ENCODE results near the gene CDC42BPG. TPM values are rescaled to one million over a fixed set of nuclear protein-coding genes. Genes with fewer than 3 reads are reported as not detected.

CDC42BPG gene
- total and polyA plus RNA-seq, 10 of the 15 experiments (the other 5 are each of a cell fraction or from before 2014, with no cell fraction given) = 0.02 to 1.3 (median 0.09) TPM; not detected in 1

DNA sequence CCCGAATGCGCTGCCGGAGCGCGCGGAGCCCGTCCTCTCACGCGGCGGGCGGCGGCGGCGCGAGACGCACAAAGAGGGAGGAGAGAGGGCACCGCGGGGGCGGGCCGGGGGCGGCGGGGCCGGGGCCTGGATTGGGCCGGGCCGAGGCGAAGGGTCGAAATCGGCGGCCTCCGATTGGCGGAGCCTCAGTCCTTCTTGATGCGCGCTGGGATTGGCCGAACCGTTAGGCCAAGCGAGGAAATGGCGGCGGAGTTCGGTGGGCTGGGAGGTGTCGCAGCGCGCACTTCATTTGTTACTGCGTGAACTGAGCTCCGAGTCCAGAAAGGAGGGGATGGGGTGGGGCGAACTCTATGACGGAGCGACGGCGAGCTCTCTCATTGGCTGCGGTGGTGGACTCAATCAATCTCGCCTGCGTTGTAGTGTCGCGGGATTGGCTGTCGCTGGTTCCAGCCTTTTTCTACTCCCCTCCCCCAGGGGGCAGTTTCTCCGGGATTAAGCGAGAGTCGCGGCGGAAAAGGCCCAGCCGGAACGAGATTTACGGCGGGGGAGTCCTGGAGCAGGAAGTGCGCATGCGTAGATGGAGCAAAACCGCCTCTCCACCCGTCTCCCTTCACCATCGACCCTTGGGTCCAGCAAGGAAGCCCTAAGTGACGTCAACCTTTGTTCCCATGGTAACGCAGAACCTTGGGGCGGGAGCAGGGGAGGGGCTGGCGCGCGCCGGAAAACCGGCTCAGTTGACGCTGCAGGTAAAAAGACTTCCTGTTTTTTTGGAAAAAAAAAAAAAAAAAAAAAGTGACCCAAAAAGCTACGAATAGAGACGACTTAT is 65.8 kb downstream of the CDC42BPG start, which contains the start of gene SF1 (continued):
- TF ChIP-seq, protein P1, sequence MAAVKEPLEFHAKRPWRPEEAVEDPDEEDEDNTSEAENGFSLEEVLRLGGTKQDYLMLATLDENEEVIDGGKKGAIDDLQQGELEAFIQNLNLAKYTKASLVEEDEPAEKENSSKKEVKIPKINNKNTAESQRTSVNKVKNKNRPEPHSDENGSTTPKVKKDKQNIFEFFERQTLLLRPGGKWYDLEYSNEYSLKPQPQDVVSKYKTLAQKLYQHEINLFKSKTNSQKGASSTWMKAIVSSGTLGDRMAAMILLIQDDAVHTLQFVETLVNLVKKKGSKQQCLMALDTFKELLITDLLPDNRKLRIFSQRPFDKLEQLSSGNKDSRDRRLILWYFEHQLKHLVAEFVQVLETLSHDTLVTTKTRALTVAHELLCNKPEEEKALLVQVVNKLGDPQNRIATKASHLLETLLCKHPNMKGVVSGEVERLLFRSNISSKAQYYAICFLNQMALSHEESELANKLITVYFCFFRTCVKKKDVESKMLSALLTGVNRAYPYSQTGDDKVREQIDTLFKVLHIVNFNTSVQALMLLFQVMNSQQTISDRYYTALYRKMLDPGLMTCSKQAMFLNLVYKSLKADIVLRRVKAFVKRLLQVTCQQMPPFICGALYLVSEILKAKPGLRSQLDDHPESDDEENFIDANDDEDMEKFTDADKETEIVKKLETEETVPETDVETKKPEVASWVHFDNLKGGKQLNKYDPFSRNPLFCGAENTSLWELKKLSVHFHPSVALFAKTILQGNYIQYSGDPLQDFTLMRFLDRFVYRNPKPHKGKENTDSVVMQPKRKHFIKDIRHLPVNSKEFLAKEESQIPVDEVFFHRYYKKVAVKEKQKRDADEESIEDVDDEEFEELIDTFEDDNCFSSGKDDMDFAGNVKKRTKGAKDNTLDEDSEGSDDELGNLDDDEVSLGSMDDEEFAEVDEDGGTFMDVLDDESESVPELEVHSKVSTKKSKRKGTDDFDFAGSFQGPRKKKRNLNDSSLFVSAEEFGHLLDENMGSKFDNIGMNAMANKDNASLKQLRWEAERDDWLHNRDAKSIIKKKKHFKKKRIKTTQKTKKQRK (IDR thresholded peaks at IDR 0.05; ENCODE audit: low read depth, low read length) = no peak
- TF ChIP-seq GABPA (IDR thresholded peaks at IDR 0.05; ENCODE audit: low read depth) (peak; percentile 67), FOXK2 (IDR thresholded peaks at IDR 0.05) (no peak), RAD21 (IDR thresholded peaks at IDR 0.05; ENCODE audit: insufficient read depth, low read depth, low read length) (no peak), POLR2A (IDR thresholded peaks at IDR 0.05; ENCODE audit: low read depth, low read length) (peak; percentile 97), CBX3 (IDR thresholded peaks at IDR 0.05; ENCODE audit: borderline replicate concordance, low read depth) (no peak), ZNF622 (IDR thresholded peaks at IDR 0.05) (no peak), STAT1 (conservative IDR thresholded peaks at IDR 0.05) (no peak), MEF2A (IDR thresholded peaks at IDR 0.05; ENCODE audit: insufficient read depth, low read depth, low read length) (0 out of 2 replicates have a peak, but pooled peaks have one; percentile 24), CBX5 (IDR thresholded peaks at IDR 0.05; ENCODE audit: low read depth) (no peak), JUND (IDR thresholded peaks at IDR 0.05; ENCODE audit: low read depth, low read length) (peak; percentile 42; the same call in 1 of the 2 replicates), TCF7 (IDR thresholded peaks at IDR 0.05; ENCODE audit: borderline replicate concordance) (no peak), MTA3 (IDR thresholded peaks at IDR 0.05; ENCODE audit: borderline replicate concordance, low read length) (no peak), NR2C1 (IDR thresholded peaks at IDR 0.05) (peak; percentile 54; the same call in 1 of the 2 replicates), RELA (IDR thresholded peaks at IDR 0.05; ENCODE audit: borderline replicate concordance, partially characterized antibody) (no peak), MEF2B (IDR thresholded peaks at IDR 0.05; ENCODE audit: partially characterized antibody, poor library complexity, severe bottlenecking) (peak; percentile 67), EZH2 (IDR thresholded peaks at IDR 0.05; ENCODE audit: borderline replicate concordance, control insufficient read depth, low read depth, low read length) (no peak)
- TF ChIP-seq, protein P2, sequence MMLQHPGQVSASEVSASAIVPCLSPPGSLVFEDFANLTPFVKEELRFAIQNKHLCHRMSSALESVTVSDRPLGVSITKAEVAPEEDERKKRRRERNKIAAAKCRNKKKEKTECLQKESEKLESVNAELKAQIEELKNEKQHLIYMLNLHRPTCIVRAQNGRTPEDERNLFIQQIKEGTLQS (IDR thresholded peaks at IDR 0.05; ENCODE audit: borderline replicate concordance, extremely low read depth, low read depth, low read length) = no peak
- TF ChIP-seq, protein P3, sequence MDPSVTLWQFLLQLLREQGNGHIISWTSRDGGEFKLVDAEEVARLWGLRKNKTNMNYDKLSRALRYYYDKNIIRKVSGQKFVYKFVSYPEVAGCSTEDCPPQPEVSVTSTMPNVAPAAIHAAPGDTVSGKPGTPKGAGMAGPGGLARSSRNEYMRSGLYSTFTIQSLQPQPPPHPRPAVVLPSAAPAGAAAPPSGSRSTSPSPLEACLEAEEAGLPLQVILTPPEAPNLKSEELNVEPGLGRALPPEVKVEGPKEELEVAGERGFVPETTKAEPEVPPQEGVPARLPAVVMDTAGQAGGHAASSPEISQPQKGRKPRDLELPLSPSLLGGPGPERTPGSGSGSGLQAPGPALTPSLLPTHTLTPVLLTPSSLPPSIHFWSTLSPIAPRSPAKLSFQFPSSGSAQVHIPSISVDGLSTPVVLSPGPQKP (IDR thresholded peaks at IDR 0.05; ENCODE audit: low read depth, low read length) = peak; percentile 63
- TF ChIP-seq, protein P4, sequence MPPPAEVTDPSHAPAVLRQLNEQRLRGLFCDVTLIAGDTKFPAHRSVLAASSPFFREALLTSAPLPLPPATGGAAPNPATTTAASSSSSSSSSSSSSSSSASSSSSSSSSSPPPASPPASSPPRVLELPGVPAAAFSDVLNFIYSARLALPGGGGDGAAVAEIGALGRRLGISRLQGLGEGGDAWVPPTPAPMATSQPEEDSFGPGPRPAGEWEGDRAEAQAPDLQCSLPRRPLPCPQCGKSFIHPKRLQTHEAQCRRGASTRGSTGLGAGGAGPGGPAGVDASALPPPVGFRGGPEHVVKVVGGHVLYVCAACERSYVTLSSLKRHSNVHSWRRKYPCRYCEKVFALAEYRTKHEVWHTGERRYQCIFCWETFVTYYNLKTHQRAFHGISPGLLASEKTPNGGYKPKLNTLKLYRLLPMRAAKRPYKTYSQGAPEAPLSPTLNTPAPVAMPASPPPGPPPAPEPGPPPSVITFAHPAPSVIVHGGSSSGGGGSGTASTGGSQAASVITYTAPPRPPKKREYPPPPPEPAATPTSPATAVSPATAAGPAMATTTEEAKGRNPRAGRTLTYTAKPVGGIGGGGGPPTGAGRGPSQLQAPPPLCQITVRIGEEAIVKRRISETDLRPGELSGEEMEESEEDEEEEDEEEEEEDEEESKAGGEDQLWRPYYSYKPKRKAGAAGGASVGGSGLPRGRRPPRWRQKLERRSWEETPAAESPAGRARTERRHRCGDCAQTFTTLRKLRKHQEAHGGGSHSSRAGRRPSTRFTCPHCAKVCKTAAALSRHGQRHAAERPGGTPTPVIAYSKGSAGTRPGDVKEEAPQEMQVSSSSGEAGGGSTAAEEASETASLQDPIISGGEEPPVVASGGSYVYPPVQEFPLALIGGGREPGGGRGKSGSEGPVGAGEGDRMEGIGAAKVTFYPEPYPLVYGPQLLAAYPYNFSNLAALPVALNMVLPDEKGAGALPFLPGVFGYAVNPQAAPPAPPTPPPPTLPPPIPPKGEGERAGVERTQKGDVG (CRISPR knock-in tag; IDR thresholded peaks at IDR 0.05) = no peak
- TF ChIP-seq, protein P5, sequence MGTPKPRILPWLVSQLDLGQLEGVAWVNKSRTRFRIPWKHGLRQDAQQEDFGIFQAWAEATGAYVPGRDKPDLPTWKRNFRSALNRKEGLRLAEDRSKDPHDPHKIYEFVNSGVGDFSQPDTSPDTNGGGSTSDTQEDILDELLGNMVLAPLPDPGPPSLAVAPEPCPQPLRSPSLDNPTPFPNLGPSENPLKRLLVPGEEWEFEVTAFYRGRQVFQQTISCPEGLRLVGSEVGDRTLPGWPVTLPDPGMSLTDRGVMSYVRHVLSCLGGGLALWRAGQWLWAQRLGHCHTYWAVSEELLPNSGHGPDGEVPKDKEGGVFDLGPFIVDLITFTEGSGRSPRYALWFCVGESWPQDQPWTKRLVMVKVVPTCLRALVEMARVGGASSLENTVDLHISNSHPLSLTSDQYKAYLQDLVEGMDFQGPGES (IDR thresholded peaks at IDR 0.05) = no peak
